ENCODE measurements around the gene TREML4. TPM values are rescaled to one million over a fixed set of nuclear protein-coding genes. Genes with fewer than 3 reads are reported as not detected.
A peak's percentile ranks its signal among the peaks of the same experiment; 100 is the strongest.

TREML4 gene
- total and polyA plus RNA-seq, 8 donors, result not detected

GRCh38 chr6:41257369-41258195, 29.4 kb downstream of the TREML4 start:
- peak; percentile 61 to 87 for DNase-seq
- Histone ChIP-seq H3K9me3 (peaks cover 0 to 25% (median 17%) of the 10 kb centered on the region in 4 donors), H3K27ac (no peak overlapping the region)

GRCh38 chr6:41258196-41258493, 30.0 kb downstream of the TREML4 start:
- 89 to 100% (median 95%) methylated on average over 1 of the region's 1 CpG for WGBS, 5 donors
- no peak for DNase-seq
- intact Hi-C loops (cut with DNase I; ENCODE audit: low total_unique reads), result no loop called here
- TF ChIP-seq CTCF (IDR thresholded peaks at IDR 0.05) (no peak), POLR2AphosphoS5 (IDR thresholded peaks at IDR 0.05) (no peak), POLR2A (IDR thresholded peaks at IDR 0.05) (no peak), EP300 (IDR thresholded peaks at IDR 0.05) (no peak)
- H3K4me1 ChIP-seq, result peaks cover 0 to 18% (median 7%) of the 10 kb centered on the region in 4 donors
- H3K27me3 ChIP-seq, result no peaks in the 10 kb centered on the region
- H3K27ac ChIP-seq, result no peak overlapping the region
- H3K4me3 ChIP-seq, result no peak overlapping the region
- H3K36me3 ChIP-seq, result no peaks in the 10 kb centered on the region
- H3K9me3 ChIP-seq, result peaks cover 0 to 27% (median 18%) of the 10 kb centered on the region in 4 donors

More at GRCh38 chr6:41257369-41258195, 29.4 kb downstream of the TREML4 start:
- Histone ChIP-seq H3K36me3 (no peaks in the 10 kb centered on the region), H3K4me1 (peaks cover 0 to 18% (median 7%) of the 10 kb centered on the region in 4 donors), H3K27me3 (no peaks in the 10 kb centered on the region), H3K4me3 (no peak overlapping the region)
- intact Hi-C loops (cut with DNase I; ENCODE audit: low total_unique reads), result no loop called here
- TF ChIP-seq CTCF (IDR thresholded peaks at IDR 0.05) (no peak), POLR2AphosphoS5 (IDR thresholded peaks at IDR 0.05) (no peak), POLR2A (IDR thresholded peaks at IDR 0.05) (no peak), EP300 (IDR thresholded peaks at IDR 0.05) (no peak)
- WGBS, 5 donors, result 12 to 34% (median 23%) methylated on average over 2 of the region's 2 CpGs

- 52 to 70% (median 66%) methylated on average over 2 of the region's 2 CpGs for WGBS, 5 donors
- no peak for DNase-seq
- Histone ChIP-seq H3K4me3 (no peak overlapping the region), H3K36me3 (no peaks in the 10 kb centered on the region), H3K27me3 (no peaks in the 10 kb centered on the region), H3K4me1 (peaks cover 0 to 8% (median 2%) of the 10 kb centered on the region in 4 donors), H3K9me3 (peaks cover 0 to 35% (median 22%) of the 10 kb centered on the region in 4 donors), H3K27ac (no peak overlapping the region)
- intact Hi-C loops (cut with DNase I; ENCODE audit: low total_unique reads), result no loop called here
- TF ChIP-seq CTCF (IDR thresholded peaks at IDR 0.05) (no peak), EP300 (IDR thresholded peaks at IDR 0.05) (no peak), POLR2A (IDR thresholded peaks at IDR 0.05) (no peak), POLR2AphosphoS5 (IDR thresholded peaks at IDR 0.05) (no peak)
Measured at GRCh38 chr6:41262401-41262800, 34.3 kb downstream of the TREML4 start.

GRCh38 chr6:41263267-41263666, 35.1 kb downstream of the TREML4 start:
- H3K36me3 ChIP-seq, result no peaks in the 10 kb centered on the region
- H3K27me3 ChIP-seq, result no peaks in the 10 kb centered on the region
- intact Hi-C loops (cut with DNase I; ENCODE audit: low total_unique reads), result no loop called here
- H3K9me3 ChIP-seq, result peaks cover 0 to 35% (median 17%) of the 10 kb centered on the region in 4 donors
- no peak for TF ChIP-seq EP300 (IDR thresholded peaks at IDR 0.05)
- no peak for TF ChIP-seq POLR2A (IDR thresholded peaks at IDR 0.05)
- TF ChIP-seq CTCF (IDR thresholded peaks at IDR 0.05), result no peak
- no peak for TF ChIP-seq POLR2AphosphoS5 (IDR thresholded peaks at IDR 0.05)
- no peak overlapping the region for H3K27ac ChIP-seq
- no peaks in the 10 kb centered on the region for H3K4me1 ChIP-seq
- H3K4me3 ChIP-seq, result no peak overlapping the region
- 84 to 100% (median 93%) methylated on average over 1 of the region's 1 CpG for WGBS, 5 donors
- DNase-seq, result no peak
